GM23248 (cell line): ENCODE results near the gene RXYLT1.
"Not testable (repeated sequence)": the region's sequence is repeated elsewhere in the genome, so short reads cannot be mapped to it uniquely, and the experiment has no call there.

ENCODE experiments used
- EZH2 ChIP-seq: fragments of 200-600 bp; sonication (generic); IDR thresholded peaks from 2 replicates; pipeline ENCODE4 v1.6.1; 2018; ENCODE audit warnings: antibody characterized with exemption, mild to moderate bottlenecking; ENCODE audit not compliant: insufficient read depth, poor library complexity, severe bottlenecking
- EZH2phosphoT487 ChIP-seq: fragments of 200-600 bp; sonication (generic); IDR thresholded peaks from 2 replicates; pipeline ENCODE4 v1.6.1; 2018; ENCODE audit warnings: antibody characterized with exemption, moderate library complexity, mild to moderate bottlenecking, low read depth; ENCODE audit not compliant: insufficient read depth

DNA sequence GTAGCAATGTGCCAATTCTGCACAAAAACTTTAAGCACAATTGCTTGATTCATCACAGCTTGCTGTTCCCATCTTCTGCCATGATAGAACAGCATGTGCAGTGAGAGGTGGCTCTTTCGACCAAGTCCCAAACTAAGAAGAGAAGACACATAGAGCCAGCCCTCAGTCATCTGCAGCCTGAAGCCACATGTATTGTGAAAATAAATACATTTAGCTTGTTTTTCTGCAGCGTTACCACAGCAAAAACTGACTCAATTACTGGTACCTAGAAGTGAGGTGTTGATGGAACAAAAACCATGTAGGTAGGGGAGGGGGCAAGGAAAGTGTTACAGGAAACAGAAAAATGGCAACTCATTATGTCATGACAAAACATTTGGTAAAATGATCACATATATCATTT, 39.2 kb upstream of the RXYLT1 start:
- TF ChIP-seq EZH2, EZH2phosphoT487: not testable (repeated sequence)
